HFFc6 (cell line): ENCODE results near the gene ERO1B. TPM values are rescaled to one million over a fixed set of nuclear protein-coding genes. Genes with fewer than 3 reads are reported as not detected.

ENCODE experiments used
- DNase-seq: peaks from one replicate; pipeline ENCODE4 v3.0.0-alpha.2; 2018
- H3K27ac Mint-ChIP-seq: 2 replicates; pipeline ENCODE4 v1.8.0; 2020; ENCODE audit warnings: mild to moderate bottlenecking, mixed read lengths
- H3K27me3 Mint-ChIP-seq: 2 replicates; pipeline ENCODE4 v1.8.0; 2021; ENCODE audit warnings: mild to moderate bottlenecking, moderate library complexity, mixed read lengths; ENCODE audit not compliant: insufficient read depth
- H3K36me3 Mint-ChIP-seq: 2 replicates; pipeline ENCODE4 v1.8.0; 2021; ENCODE audit warnings: low read depth, mixed read lengths
- H3K4me1 Mint-ChIP-seq: 2 replicates; pipeline ENCODE4 v1.8.0; 2020; ENCODE audit warnings: low read depth, mixed read lengths
- H3K4me3 Mint-ChIP-seq: 2 replicates; pipeline ENCODE4 v1.8.0; 2020; ENCODE audit warnings: mild to moderate bottlenecking, moderate library complexity, mixed read lengths
- H3K9me3 Mint-ChIP-seq: 2 replicates; pipeline ENCODE4 v1.8.0; 2020; ENCODE audit warnings: mild to moderate bottlenecking, mixed read lengths
- total RNA-seq, 6 experiments: library from RNA; stranded (reverse); fragmentation: NEBNext Ultra II Directional; extraction: Animal tissue kit (Norgen Biotek cat#: 25700); gene quantifications; 2 replicates in 1 of 6; 3 replicates in 5 of 6; pipeline ENCODE4 v1.2.3, GENCODE V29; 2021
- TF ChIP-seq, protein P1 (sequence below): fragments of 200-600 bp; sonication (generic); IDR thresholded peaks from 2 replicates; pipeline ENCODE4 v1.5.0; 2021; ENCODE audit warnings: antibody characterized with exemption, mild to moderate bottlenecking

The ERO1B gene
- total RNA-seq, 6 experiments from 2014 or later: 1.5 to 2.3 (median 2.0) TPM

- no peaks in the 10 kb centered on the region for H3K4me1 Mint-ChIP-seq
- H3K27me3 Mint-ChIP-seq: no peaks in the 10 kb centered on the region
- no peaks in the 10 kb centered on the region for H3K9me3 Mint-ChIP-seq
These were observed 61.3 kb downstream of the ERO1B start for GRCh38 chr1:236220473-236220872.

DNA sequence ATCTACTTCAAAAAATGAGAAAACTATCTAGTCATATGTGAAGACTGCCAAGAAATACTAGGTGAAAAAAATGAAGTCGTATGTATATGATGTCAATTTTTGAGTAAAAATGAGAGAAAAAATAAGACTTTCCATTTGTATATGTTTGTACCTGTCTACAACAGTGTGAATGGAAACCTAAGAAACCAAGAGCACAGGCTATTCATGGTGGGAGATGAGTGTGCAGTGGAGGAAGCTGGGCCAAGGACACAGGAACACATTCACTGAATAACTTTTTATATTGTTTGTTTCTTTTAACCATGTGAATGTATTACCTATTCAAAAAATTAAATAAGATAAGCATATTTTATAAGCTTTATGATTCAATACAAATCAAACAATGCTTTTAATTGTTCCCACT lies 67.0 kb downstream of the ERO1B start:
- TF ChIP-seq, protein P1, sequence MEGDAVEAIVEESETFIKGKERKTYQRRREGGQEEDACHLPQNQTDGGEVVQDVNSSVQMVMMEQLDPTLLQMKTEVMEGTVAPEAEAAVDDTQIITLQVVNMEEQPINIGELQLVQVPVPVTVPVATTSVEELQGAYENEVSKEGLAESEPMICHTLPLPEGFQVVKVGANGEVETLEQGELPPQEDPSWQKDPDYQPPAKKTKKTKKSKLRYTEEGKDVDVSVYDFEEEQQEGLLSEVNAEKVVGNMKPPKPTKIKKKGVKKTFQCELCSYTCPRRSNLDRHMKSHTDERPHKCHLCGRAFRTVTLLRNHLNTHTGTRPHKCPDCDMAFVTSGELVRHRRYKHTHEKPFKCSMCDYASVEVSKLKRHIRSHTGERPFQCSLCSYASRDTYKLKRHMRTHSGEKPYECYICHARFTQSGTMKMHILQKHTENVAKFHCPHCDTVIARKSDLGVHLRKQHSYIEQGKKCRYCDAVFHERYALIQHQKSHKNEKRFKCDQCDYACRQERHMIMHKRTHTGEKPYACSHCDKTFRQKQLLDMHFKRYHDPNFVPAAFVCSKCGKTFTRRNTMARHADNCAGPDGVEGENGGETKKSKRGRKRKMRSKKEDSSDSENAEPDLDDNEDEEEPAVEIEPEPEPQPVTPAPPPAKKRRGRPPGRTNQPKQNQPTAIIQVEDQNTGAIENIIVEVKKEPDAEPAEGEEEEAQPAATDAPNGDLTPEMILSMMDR: no peak
- Mint-ChIP-seq H3K27me3 (no peaks in the 10 kb centered on the region), H3K4me1 (no peaks in the 10 kb centered on the region)

More at GRCh38 chr1:236220473-236220872, 61.3 kb downstream of the ERO1B start:
- Mint-ChIP-seq H3K36me3 (no peaks in the 10 kb centered on the region), H3K27ac (no peak overlapping the region), H3K4me3 (no peak overlapping the region)
- DNase-seq: no peak
- TF ChIP-seq, protein P1: no peak

DNA sequence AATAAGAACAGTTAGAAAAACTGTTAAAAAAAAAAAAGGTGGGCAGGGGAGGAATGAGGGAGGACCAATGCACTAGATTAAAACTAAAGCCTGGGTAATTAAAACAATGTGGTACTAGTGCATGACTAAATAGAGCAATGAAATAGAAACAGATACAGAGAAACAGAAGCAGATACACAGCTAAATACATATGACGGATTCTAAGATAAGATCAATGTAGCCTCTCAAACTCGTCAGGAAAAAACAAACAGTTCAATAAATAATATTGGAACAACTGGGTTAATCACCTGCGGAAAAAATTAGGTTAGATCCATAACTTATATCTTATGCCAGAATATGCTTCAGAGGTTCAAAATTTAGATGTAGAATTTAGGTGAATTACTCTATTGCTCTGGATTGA lies 68.2 kb downstream of the ERO1B start:
- H3K4me1 Mint-ChIP-seq: no peaks in the 10 kb centered on the region
- no peak overlapping the region for H3K27ac Mint-ChIP-seq
- DNase-seq: no peak
- H3K27me3 Mint-ChIP-seq: no peaks in the 10 kb centered on the region
- no peaks in the 10 kb centered on the region for H3K36me3 Mint-ChIP-seq
- H3K9me3 Mint-ChIP-seq: no peaks in the 10 kb centered on the region
- no peak overlapping the region for H3K4me3 Mint-ChIP-seq
- TF ChIP-seq, protein P1: no peak

More for the DNA sequence above, 67.0 kb downstream of the ERO1B start:
- Mint-ChIP-seq H3K36me3 (no peaks in the 10 kb centered on the region), H3K4me3 (no peak overlapping the region), H3K9me3 (no peaks in the 10 kb centered on the region), H3K27ac (no peak overlapping the region)
- no peak for DNase-seq

DNA sequence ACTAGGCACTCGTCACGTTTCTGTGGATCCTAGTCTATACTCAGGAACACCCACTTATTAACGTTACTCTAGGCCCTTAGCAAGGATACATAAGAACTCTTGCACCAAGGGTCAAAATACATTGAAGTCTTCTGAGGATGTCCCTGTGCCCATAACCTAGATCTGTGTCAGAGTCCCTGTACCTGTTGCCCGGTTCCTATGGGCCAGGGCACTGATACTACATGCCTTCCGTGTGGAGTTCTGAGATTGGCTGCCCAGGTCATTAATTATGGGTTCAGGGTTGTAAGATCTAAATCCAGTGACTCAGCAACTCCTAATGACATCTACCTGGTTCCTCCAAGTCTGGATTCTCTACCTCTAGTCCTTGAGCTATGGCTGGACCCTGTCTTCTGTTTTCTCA lies 69.9 kb downstream of the ERO1B start:
- H3K27me3 Mint-ChIP-seq: no peaks in the 10 kb centered on the region
- no peaks in the 10 kb centered on the region for H3K36me3 Mint-ChIP-seq
- DNase-seq: no peak
- H3K9me3 Mint-ChIP-seq: no peaks in the 10 kb centered on the region
- H3K27ac Mint-ChIP-seq: no peak overlapping the region
- TF ChIP-seq, protein P1: no peak
- H3K4me3 Mint-ChIP-seq: no peak overlapping the region
- H3K4me1 Mint-ChIP-seq: no peaks in the 10 kb centered on the region

GRCh38 chr1:236209713-236210112 lies 72.0 kb downstream of the ERO1B start:
- no peak for DNase-seq
- H3K27me3 Mint-ChIP-seq: no peaks in the 10 kb centered on the region
- no peak overlapping the region for H3K27ac Mint-ChIP-seq
- H3K4me1 Mint-ChIP-seq: peaks cover 4% of the 10 kb centered on the region
- H3K9me3 Mint-ChIP-seq: no peaks in the 10 kb centered on the region
- no peak overlapping the region for H3K4me3 Mint-ChIP-seq
- TF ChIP-seq, protein P1: no peak
- H3K36me3 Mint-ChIP-seq: no peaks in the 10 kb centered on the region

DNA sequence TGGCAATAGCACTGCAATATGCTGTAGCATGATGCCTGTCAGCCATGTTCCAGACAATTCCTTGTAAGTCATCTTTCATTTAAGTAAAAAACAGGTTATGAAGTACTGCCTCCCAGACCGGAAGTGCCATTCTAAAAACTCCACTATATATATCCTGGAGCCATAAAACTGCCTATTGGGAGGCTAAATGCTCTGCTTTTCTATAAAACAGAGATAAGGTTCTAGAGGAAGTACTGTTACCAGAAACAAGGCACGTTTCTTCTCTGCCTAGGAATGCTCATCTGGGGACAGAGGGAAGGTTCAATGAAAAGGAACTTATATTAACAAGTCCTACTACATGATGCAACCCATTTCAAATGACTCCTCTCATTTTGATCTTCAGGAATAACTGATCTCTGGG lies 72.6 kb downstream of the ERO1B start:
- no peaks in the 10 kb centered on the region for H3K27me3 Mint-ChIP-seq
- peaks cover 9% of the 10 kb centered on the region for H3K4me1 Mint-ChIP-seq
- no peaks in the 10 kb centered on the region for H3K36me3 Mint-ChIP-seq
- H3K9me3 Mint-ChIP-seq: no peaks in the 10 kb centered on the region
- no peak overlapping the region for H3K4me3 Mint-ChIP-seq
- no peak overlapping the region for H3K27ac Mint-ChIP-seq
- DNase-seq: no peak
- TF ChIP-seq, protein P1: no peak
